Measurements from ENCODE around the gene NPTN.

The NPTN gene

DNA sequence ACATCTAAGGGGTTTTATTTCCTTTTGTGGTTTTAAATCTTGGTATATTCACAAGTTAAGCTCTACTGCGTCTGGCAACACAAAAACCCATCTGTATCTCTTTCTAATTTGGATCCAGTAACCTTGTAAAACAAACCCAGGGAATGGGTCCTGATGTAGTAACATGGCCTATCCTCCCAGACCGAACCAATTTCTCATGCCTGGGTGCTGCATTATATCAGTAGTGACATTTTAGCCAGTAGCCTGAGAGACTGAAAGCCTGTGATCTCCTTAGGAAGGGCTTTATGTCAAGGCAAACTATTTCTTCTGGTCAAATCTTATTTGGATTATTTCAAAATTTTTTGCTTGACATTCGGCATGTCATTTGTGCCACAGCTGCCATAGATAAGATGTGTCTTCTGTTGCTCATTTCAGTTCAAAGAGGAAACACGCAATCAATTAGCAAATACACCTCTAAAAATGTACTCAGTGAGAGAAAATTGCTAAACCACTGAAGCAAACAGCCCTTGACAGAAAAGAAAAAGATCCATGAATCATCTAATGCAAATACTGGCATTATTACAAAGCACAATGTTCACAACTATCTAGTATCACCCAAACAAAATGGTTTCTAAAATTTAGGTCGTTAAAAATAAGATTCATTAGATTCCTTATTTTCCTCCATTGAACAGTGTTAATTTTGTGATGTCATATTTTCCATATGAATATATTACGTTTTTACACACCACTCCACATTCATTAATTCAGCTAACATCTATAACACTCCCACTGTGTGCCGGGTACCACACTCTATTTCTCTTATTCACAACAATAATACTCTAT lies 4.0 kb downstream of the NPTN start:
- TF ChIP-seq, protein P1, sequence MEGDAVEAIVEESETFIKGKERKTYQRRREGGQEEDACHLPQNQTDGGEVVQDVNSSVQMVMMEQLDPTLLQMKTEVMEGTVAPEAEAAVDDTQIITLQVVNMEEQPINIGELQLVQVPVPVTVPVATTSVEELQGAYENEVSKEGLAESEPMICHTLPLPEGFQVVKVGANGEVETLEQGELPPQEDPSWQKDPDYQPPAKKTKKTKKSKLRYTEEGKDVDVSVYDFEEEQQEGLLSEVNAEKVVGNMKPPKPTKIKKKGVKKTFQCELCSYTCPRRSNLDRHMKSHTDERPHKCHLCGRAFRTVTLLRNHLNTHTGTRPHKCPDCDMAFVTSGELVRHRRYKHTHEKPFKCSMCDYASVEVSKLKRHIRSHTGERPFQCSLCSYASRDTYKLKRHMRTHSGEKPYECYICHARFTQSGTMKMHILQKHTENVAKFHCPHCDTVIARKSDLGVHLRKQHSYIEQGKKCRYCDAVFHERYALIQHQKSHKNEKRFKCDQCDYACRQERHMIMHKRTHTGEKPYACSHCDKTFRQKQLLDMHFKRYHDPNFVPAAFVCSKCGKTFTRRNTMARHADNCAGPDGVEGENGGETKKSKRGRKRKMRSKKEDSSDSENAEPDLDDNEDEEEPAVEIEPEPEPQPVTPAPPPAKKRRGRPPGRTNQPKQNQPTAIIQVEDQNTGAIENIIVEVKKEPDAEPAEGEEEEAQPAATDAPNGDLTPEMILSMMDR (IDR thresholded peaks at IDR 0.05; ENCODE audit: borderline replicate concordance, control extremely low read depth, extremely low read depth, insufficient read depth, missing control alignments): no peak
- in situ Hi-C loops (cut with MboI; ENCODE audit: low sequenced_read_pairs, unreplicated experiment): no loop called here
- no peak for DNase-seq (ENCODE audit: low spot score)

DNA sequence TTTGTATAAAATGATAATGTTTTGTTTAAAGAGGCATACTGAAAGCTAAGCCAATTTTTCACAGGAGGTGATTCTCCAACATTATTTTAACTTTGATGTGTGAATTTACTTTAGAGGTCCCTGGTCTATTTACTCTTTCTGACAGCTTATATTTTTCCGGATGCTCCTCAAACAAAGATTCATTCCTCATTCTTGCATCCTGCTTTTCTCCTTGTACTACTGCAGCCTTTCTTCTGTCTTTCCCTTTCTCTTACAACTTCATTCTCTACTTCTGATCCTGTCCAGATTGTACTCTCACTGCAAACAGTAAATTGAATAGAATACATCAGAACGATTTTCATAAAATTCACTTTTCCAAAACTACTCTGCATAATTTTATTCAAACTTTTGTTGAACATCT lies 5.1 kb downstream of the NPTN start:
- in situ Hi-C loops (cut with MboI; ENCODE audit: low sequenced_read_pairs, unreplicated experiment): no loop called here
- DNase-seq (ENCODE audit: low spot score): no peak
- TF ChIP-seq, protein P1 (IDR thresholded peaks at IDR 0.05; ENCODE audit: borderline replicate concordance, control extremely low read depth, extremely low read depth, insufficient read depth, missing control alignments): no peak

DNA sequence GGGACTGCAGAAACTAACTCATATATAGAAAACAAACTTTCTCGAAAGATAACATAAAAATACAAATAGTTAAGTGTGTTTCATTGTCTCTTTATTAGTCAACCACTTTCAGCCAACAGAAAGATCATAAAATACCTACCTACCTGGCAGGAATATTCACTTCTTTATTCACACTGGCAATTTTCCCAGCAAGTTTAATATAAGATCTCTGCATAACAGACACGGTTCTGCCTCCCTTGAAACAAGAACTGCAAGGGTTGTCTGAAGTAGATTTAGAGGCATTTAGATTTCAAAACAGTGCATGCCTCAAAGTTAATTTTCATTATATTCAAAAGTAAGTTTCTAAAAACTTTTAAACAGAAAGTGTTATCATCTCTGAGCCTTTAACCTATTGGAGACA lies 7.1 kb downstream of the NPTN start:
- TF ChIP-seq, protein P1 (IDR thresholded peaks at IDR 0.05; ENCODE audit: borderline replicate concordance, control extremely low read depth, extremely low read depth, insufficient read depth, missing control alignments): no peak
- DNase-seq (ENCODE audit: low spot score): no peak
- in situ Hi-C loops (cut with MboI; ENCODE audit: low sequenced_read_pairs, unreplicated experiment): no loop called here

DNA sequence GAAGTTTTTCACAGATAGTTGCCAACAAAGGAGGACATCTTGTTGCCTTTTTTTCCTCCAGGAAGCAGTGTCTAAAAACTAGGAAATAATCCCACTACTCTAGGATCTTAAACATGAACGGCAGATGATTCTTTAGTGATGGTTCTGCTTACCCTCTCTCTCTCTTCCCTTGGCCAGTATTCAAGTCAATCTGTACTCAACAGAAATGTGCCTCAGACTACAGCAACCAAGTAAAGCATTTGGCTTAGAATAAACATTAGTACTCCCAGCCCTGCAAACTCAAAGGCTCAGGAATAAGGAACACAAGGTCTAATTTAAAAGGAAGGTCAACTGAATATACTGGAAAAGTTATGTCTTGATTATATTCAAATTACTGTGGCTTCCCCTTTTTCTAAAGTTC lies 8.7 kb downstream of the NPTN start:
- in situ Hi-C loops (cut with MboI; ENCODE audit: low sequenced_read_pairs, unreplicated experiment): no loop called here
- no peak for DNase-seq (ENCODE audit: low spot score)
- TF ChIP-seq, protein P1 (IDR thresholded peaks at IDR 0.05; ENCODE audit: borderline replicate concordance, control extremely low read depth, extremely low read depth, insufficient read depth, missing control alignments): no peak

DNA sequence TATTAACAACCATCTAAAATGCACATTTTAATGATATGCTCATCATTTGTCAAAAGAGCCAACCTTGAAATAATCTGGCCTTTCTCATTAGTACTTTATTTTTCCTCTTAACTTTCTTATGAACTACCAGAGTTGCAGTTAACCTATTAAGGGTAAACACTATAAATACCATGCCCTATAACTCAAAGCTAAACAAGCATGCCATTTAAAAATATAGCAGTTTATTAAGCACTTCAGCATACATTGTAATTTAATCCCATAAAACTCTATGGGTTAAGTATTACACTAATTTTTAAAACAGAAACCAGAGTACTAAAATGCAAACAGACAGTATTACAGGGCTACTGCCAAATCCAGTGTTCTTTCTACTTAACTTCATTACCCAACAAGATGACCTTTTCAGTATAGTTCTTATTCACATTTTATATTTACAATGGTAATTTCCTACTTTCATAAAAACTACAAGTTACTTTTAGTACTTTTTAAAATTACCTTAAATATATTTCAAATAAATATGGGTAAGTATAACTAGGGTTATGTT lies 11.8 kb downstream of the NPTN start:
- TF ChIP-seq, protein P1 (IDR thresholded peaks at IDR 0.05; ENCODE audit: borderline replicate concordance, control extremely low read depth, extremely low read depth, insufficient read depth, missing control alignments): no peak
- DNase-seq (ENCODE audit: low spot score): no peak
- in situ Hi-C loops (cut with MboI; ENCODE audit: low sequenced_read_pairs, unreplicated experiment): no loop called here

DNA sequence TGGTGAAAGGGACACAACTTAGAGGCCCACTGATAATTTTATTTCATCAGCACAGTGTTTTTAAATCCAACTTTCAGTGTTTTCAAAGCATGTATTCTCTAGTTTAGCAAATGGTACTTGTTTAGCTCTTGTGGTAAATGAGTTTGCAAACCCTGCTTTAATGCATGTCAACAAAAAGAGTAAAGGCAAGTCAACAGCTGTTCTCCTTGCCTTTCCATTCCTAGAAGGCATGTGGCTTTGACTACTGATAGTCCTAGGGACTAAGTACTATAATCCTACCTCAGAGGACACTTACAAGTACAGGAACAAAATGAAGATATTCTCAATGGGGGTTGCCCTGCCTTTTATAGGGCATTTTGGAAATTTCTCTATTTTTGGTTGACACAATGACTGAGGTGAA lies 13.1 kb downstream of the NPTN start:
- TF ChIP-seq, protein P1 (IDR thresholded peaks at IDR 0.05; ENCODE audit: borderline replicate concordance, control extremely low read depth, extremely low read depth, insufficient read depth, missing control alignments): no peak
- no peak for DNase-seq (ENCODE audit: low spot score)
- in situ Hi-C loops (cut with MboI; ENCODE audit: low sequenced_read_pairs, unreplicated experiment): no loop called here
